ENCODE data around the gene MACROD2.

MACROD2 gene

DNA sequence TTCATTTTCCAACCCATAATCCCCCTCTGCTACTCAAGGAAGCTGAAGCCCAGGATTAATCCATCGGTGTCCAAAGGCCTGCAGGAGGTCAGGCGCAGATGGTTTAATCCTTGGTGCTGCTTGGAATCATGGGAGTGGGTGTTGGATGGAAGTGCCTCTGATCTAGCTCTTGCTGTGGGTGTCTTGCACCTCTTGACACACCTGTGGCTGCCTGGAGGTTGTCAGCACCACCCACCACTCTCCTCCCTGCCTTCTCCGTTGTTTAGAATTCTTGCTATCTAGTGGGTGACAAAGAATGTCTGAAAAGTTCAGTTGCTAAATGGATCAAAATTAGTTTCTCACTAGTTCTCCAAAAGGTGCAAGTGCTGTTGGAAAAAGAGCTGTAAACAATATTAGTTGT, 1416.5 kb downstream of the MACROD2 start:
- no peak overlapping the region for H3K27ac ChIP-seq
- TF ChIP-seq ZFX (IDR thresholded peaks at IDR 0.05) = no peak
- TF ChIP-seq, protein P1, sequence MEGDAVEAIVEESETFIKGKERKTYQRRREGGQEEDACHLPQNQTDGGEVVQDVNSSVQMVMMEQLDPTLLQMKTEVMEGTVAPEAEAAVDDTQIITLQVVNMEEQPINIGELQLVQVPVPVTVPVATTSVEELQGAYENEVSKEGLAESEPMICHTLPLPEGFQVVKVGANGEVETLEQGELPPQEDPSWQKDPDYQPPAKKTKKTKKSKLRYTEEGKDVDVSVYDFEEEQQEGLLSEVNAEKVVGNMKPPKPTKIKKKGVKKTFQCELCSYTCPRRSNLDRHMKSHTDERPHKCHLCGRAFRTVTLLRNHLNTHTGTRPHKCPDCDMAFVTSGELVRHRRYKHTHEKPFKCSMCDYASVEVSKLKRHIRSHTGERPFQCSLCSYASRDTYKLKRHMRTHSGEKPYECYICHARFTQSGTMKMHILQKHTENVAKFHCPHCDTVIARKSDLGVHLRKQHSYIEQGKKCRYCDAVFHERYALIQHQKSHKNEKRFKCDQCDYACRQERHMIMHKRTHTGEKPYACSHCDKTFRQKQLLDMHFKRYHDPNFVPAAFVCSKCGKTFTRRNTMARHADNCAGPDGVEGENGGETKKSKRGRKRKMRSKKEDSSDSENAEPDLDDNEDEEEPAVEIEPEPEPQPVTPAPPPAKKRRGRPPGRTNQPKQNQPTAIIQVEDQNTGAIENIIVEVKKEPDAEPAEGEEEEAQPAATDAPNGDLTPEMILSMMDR (conservative IDR thresholded peaks at IDR 0.05) = no peak

DNA sequence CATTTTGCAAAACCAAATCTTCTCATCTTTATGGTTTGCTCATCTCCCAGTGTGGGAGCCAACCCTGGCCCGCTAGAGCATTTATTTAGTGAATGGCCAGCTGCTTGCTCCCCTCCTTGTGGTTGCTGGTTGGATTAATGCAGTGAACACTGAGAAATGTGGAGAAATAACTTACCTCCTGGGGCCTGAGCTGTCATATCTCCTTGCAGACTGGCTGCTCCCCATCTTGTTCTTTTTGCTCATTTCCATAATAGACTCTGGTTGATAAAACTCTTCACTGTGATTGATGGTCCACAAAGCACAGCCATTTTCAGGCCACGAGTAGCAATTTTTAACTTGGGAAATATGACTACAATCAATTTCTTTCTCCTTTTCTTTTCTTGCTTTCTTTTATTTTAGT, 1420.6 kb downstream of the MACROD2 start:
- no peak for TF ChIP-seq ZFX (IDR thresholded peaks at IDR 0.05)
- TF ChIP-seq, protein P1 (conservative IDR thresholded peaks at IDR 0.05) = no peak
- H3K27ac ChIP-seq = no peak overlapping the region

DNA sequence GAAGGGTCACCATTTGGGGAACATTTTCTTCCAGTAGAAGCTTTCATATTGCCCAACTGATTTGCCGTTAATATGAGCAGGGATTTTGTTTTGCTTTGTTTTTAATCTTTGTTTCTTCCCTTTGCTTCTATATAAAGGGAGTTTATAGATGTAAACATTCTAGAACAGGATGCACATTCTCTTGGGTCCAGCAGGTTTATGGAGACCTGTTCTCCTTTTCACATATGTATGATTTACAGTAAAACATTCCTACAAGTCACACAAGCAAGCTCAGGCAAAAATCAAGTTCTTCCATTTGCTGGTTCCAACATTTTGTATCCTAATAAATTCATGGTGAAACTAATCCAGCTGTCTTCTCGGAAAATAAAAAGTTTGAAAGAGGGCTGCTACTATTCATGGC, 1424.5 kb downstream of the MACROD2 start:
- no peak overlapping the region for H3K27ac ChIP-seq
- TF ChIP-seq ZFX (IDR thresholded peaks at IDR 0.05) = no peak
- TF ChIP-seq, protein P1 (conservative IDR thresholded peaks at IDR 0.05) = no peak

DNA sequence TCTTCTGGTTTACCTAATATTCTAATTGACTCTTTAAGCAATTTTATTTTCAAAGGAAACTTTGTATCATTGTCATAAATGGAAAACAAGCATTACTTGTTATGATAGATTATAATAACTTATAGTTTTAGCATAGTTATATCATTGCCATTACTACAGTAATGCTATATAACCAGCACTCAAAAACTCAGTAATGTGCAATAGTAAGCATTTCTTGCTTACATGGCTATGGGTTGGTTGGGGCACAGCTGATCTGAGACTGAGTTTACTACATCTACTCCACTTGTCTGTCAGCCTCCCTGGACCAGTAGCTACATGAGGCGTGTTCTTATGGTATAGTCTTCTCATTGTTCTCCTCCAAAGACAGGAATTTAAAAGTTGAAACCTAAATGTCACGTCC, 1427.7 kb downstream of the MACROD2 start:
- TF ChIP-seq, protein P1 (conservative IDR thresholded peaks at IDR 0.05) = no peak
- no peak overlapping the region for H3K27ac ChIP-seq

DNA sequence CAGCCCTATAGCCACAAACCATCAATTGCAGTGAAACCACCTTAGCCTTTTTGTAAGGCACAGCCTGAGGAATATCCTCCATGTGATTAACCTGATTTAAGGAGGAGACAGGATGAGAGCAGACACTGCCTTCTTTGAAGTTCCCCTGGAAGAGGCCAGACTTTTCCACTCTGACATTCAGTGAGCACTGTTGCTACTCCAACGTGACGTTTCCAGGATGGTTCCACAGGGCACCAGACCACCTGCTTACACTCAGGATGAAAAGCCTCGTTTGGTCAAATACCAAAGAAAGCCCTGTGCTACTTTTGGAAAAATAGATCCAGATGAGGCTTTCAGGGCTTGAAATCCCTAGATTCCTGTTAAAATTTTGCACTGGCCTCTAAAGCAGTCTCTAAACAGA, 1444.2 kb downstream of the MACROD2 start:
- no peak for TF ChIP-seq ZFX (IDR thresholded peaks at IDR 0.05)
- TF ChIP-seq, protein P1 (conservative IDR thresholded peaks at IDR 0.05) = no peak
- H3K27ac ChIP-seq = no peak overlapping the region

DNA sequence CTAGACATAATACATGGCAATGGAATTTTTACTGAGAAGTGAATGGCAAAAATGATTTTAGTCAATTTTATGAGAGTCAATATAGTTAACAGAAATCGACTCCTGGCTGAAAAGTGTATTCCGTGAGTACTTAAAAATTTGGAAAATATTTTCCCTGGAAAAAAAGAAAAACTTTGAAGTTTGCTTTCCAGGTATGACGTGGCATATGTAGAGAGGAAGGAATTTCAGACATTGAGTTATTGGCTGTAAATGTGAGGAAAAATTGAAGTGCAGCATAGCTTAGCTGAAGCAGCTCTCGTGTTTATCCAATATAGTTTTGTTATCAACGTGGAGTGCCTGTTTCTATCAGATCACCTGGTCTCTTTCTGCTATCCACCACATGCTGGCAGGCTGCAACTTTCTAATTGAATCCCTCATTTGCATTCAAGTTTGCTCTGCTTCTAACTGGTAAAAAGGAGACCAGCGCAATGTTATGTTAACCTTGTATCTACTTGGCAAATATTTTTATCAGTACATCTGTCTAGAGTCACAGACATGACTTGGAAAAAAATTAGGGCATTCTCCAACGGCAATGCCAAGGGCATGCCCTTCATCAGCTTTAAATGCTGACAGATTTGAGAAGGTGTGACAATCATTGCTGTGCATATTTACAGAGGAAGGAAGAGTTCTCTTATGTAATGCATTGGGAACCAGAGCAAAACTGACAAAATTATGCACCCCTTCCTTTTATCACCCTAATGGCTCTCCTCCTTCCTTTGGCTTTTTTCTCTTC, 1444.9 kb downstream of the MACROD2 start:
- TF ChIP-seq ZFX (IDR thresholded peaks at IDR 0.05) = no peak
- TF ChIP-seq, protein P1 (conservative IDR thresholded peaks at IDR 0.05) = no peak

DNA sequence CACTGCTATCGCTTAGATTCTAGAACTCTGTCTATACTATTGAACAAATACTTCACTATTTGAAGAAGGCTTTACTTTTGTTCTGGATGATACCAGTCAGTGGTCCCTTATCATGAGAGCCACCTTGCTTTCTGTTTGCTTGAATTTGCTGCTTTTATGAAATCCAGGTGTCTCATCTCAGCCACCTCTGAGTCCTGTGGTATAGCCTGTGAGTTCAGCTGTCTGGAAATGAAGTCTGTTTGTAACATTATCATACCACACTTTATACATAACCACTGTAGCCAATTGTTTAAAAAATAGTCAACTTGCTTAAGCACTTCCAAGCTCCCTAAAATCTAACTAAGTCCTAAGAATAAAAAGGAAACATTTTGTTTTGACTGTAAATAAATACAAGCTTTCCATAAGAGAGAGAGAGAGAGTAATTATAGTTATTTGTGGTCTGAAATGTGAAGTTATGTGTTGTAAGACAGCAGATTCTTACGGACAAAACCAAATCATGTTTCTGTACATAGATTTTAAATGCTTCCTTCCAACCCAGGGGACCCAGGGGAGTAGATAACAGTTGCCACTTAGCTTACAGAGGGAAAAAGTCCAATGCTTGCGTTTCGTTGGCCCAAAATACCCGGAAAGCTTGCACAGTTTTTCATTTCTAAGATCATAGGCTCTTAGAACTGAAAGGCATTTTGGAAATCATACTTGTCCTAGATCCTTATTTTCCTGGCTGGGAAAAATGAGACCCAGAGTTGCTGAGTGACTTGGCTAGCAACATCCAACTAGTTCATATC, 1449.9 kb downstream of the MACROD2 start:
- TF ChIP-seq, protein P1 (conservative IDR thresholded peaks at IDR 0.05) = no peak
- TF ChIP-seq ZFX (IDR thresholded peaks at IDR 0.05) = no peak
- no peak overlapping the region for H3K27ac ChIP-seq

More for the DNA sequence above, 1444.9 kb downstream of the MACROD2 start:
- no peak overlapping the region for H3K27ac ChIP-seq
